ENCODE measurements around the gene LMNTD2.

The LMNTD2 gene

DNA sequence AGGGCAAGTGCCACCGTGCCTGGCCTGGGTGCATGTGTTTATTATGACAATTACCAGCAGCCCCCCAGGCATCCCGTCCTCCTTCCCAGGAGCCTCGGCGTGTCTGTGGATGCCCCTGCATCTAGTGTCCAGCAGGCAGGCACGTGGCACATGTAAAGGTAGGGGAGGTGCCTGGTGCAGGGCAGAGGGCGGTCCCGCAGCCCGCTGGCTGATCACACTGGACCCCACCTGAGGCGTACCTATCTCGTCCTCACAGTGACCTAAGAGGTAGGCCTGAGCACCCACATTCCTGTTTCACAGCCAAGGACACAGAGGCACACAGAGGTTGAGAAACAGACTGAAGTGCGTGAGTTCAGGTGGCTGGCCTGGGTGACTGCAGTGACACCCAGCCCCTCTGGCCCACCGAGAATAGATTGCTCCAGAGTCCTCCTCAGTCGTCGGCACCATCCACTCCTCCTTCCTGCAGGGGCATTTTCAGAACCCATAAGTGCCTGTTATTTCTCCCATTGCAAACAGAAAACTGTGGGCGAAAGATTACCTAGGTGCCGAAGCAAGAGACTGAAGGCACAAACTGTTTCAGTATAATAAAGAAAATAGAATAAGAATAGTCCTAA is 12.7 kb upstream of the LMNTD2 start:
- Histone ChIP-seq H3K27me3 (ENCODE audit: insufficient read depth, poor library complexity, severe bottlenecking) (no peaks in the 10 kb centered on the region), H3K4me1 (ENCODE audit: insufficient read depth, poor library complexity, severe bottlenecking) (peaks cover 12% of the 10 kb centered on the region), H3K4me3 (ENCODE audit: severe bottlenecking) (no peak overlapping the region), H3K27ac (ENCODE audit: poor library complexity, severe bottlenecking) (no peak overlapping the region), H3K36me3 (ENCODE audit: low read depth) (peaks cover 13% of the 10 kb centered on the region), H3K9me3 (ENCODE audit: severe bottlenecking) (no peaks in the 10 kb centered on the region)
- TF ChIP-seq, protein P1, sequence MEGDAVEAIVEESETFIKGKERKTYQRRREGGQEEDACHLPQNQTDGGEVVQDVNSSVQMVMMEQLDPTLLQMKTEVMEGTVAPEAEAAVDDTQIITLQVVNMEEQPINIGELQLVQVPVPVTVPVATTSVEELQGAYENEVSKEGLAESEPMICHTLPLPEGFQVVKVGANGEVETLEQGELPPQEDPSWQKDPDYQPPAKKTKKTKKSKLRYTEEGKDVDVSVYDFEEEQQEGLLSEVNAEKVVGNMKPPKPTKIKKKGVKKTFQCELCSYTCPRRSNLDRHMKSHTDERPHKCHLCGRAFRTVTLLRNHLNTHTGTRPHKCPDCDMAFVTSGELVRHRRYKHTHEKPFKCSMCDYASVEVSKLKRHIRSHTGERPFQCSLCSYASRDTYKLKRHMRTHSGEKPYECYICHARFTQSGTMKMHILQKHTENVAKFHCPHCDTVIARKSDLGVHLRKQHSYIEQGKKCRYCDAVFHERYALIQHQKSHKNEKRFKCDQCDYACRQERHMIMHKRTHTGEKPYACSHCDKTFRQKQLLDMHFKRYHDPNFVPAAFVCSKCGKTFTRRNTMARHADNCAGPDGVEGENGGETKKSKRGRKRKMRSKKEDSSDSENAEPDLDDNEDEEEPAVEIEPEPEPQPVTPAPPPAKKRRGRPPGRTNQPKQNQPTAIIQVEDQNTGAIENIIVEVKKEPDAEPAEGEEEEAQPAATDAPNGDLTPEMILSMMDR (IDR thresholded peaks at IDR 0.05; ENCODE audit: poor library complexity, severe bottlenecking): no peak
- ATAC-seq (ENCODE audit: low read depth) (no peak), DNase-seq (ENCODE audit: low spot score) (no peak)

DNA sequence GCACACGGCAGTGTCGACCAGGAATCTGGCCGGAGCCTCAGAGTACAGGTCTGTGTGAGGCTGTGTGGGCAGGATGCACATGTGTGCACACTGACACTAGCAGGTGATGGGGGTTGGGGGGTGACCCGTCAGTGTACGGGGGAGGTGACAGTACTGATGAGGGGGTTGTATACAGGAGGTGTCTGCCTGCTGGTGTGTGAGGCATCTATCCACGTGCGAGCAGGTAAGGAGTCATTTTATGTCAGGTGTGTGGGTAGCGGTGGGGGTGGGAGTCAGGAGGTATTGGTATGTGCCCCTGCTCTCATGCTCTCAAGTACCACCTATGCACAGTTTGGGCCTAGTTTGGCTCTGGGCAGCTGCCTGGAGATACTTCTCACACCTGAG is 11.3 kb upstream of the LMNTD2 start:
- Histone ChIP-seq H3K4me1 (ENCODE audit: insufficient read depth, poor library complexity, severe bottlenecking) (peaks cover 6% of the 10 kb centered on the region), H3K36me3 (ENCODE audit: low read depth) (peaks cover 6% of the 10 kb centered on the region), H3K4me3 (ENCODE audit: severe bottlenecking) (no peak overlapping the region), H3K27me3 (ENCODE audit: insufficient read depth, poor library complexity, severe bottlenecking) (no peaks in the 10 kb centered on the region), H3K9me3 (ENCODE audit: severe bottlenecking) (no peaks in the 10 kb centered on the region), H3K27ac (ENCODE audit: poor library complexity, severe bottlenecking) (no peak overlapping the region)
- ATAC-seq (ENCODE audit: low read depth) (no peak), DNase-seq (ENCODE audit: low spot score) (no peak)
- TF ChIP-seq, protein P1 (IDR thresholded peaks at IDR 0.05; ENCODE audit: poor library complexity, severe bottlenecking): no peak

DNA sequence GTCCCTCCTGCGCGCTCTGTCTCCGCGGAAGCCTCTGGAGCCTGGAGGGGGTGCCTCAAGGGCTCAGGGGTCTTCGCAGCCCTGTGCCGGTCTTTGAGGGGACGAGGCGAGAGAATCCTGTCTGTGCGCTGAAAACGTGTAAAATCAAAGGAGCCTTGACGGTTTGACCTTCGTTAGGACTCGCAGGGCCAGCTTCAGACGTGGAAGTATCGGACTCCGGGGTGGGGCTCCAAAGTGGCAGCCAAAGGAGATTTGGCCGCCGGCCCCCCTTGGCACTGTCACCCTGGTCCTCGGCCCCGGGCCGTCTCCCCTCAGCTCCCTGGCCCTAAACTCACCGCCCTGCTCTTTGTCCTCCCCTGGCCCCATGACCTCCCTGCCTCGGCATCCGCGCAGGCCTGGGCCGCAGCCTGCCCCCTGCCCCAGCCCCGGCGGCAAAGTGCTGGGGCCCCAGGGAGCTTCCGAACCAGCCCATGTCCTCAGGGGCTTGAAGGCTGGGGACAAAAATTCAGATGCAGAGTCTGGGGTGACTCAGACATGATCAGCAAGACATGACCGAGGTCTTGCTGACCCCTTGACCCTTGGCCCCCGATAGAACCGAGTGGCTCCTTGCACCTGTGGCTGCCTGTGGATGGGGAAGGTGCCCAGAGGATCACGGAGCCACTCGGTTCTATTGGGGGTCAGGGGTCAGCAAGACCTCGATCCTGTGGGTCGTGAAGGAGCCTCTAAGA is 8.8 kb upstream of the LMNTD2 start:
- H3K36me3 ChIP-seq (ENCODE audit: low read depth): peaks cover 18% of the 10 kb centered on the region
- ATAC-seq (ENCODE audit: low read depth): no peak
- no peak for DNase-seq (ENCODE audit: low spot score)
- H3K9me3 ChIP-seq (ENCODE audit: severe bottlenecking): no peaks in the 10 kb centered on the region
- H3K4me1 ChIP-seq (ENCODE audit: insufficient read depth, poor library complexity, severe bottlenecking): peaks cover 7% of the 10 kb centered on the region
- H3K4me3 ChIP-seq (ENCODE audit: severe bottlenecking): peak overlapping the region; percentile 88
- H3K27ac ChIP-seq (ENCODE audit: poor library complexity, severe bottlenecking): peak overlapping the region; percentile 81
- no peaks in the 10 kb centered on the region for H3K27me3 ChIP-seq (ENCODE audit: insufficient read depth, poor library complexity, severe bottlenecking)
- TF ChIP-seq, protein P1 (IDR thresholded peaks at IDR 0.05; ENCODE audit: poor library complexity, severe bottlenecking): no peak

DNA sequence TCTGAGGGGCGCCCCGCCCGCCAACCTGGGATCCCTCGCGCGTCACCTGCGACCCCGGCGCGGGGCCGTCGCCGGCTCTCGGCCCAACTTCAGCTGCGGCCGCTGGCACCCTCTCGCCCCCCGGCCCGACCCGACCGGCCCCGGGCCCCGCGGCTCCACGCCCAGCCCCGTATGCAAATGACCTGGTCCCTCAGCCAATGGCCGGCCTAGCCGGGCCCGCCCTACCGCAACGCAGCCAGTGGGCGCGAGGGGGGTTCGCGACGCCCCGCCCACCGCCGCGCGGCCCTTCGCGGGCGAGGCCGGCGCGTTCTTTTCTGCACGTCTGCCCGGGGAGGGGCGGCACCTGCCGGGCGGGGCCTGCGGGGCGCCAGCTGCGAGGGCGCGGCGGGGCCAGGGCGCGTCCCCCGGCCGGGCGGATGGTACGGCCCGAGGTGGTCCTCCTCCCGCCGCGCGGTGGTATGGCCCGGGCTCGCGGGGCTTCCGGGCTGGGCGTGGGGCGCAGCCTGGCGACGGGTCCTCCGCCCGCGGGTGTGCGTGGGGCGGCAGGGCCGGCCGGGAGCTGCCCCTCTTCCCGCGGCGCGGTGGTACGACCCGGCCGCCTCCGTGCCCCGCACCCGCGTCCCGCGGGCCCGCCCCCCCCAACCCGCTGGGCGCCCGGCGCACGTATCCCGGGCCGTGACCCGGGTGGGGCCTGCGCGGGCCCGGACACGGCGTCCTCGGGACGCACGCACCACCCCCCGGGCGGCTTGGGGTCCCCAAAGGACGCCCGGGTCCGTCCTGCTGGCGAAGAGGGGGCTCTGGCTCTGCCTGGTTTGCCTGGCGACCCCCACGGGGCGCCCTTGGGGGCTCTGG is 8.0 kb upstream of the LMNTD2 start:
- H3K9me3 ChIP-seq (ENCODE audit: severe bottlenecking): no peaks in the 10 kb centered on the region
- peak overlapping the region; percentile 81 for H3K27ac ChIP-seq (ENCODE audit: poor library complexity, severe bottlenecking)
- H3K27me3 ChIP-seq (ENCODE audit: insufficient read depth, poor library complexity, severe bottlenecking): no peaks in the 10 kb centered on the region
- ATAC-seq (ENCODE audit: low read depth) (peak; percentile 85), DNase-seq (ENCODE audit: low spot score) (peak; percentile 92)
- TF ChIP-seq, protein P1 (IDR thresholded peaks at IDR 0.05; ENCODE audit: poor library complexity, severe bottlenecking): no peak
- peaks cover 7% of the 10 kb centered on the region for H3K4me1 ChIP-seq (ENCODE audit: insufficient read depth, poor library complexity, severe bottlenecking)
- H3K36me3 ChIP-seq (ENCODE audit: low read depth): peaks cover 26% of the 10 kb centered on the region
- peak overlapping the region; percentile 88 for H3K4me3 ChIP-seq (ENCODE audit: severe bottlenecking)
